IPS DF 4.7 (cell line): Measurements from ENCODE around the gene AIFM1.

ENCODE experiments used
- DNase-seq: peaks from one replicate; pipeline ENCODE4 v3.0.0-alpha.2; 2013; ENCODE audit warnings: low spot score; ENCODE audit errors: extremely low read depth

The AIFM1 gene

DNA sequence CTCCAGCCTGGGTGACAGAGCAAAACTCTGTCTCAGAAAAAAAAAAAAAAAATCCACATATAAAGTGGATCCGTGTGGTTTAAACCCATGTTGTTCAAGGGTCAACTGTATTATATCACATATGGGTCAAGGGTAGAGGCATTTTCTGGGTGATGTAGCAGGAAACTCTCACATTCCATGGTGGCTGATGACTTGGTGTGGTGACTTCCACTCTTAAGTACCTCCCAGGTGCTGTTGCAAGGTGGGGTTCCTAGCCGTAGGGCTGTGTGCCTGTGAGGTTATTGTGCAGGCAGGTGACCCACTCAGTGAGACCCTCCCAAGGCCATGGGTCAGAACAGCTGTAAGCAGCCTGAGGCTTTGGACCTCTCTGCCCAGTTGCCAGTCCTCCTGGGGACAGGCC is 72.4 kb downstream of the AIFM1 start:
- no peak for DNase-seq

GRCh38 chrX:130091980-130092522 is 73.6 kb downstream of the AIFM1 start:
- no peak for DNase-seq

DNA sequence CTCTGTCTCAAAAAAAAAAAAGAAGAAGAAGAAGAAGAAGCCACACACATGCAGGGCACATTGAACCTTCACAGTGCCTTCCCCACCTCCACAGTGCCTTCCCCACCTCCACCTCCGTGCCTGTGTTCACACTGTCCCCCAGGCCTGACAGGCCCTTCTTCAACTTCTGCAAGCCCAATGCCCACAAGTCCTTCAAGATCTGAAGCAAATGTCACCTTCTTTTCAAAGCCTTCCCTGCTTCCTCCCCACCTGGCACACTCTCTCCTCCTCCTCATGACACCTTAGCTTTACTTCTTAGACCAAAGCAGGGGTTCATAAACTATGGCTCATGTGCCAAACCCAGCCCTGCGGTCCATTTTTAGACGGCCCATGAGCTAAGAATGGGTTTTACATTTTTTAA is 75.3 kb downstream of the AIFM1 start:
- no peak for DNase-seq

DNA sequence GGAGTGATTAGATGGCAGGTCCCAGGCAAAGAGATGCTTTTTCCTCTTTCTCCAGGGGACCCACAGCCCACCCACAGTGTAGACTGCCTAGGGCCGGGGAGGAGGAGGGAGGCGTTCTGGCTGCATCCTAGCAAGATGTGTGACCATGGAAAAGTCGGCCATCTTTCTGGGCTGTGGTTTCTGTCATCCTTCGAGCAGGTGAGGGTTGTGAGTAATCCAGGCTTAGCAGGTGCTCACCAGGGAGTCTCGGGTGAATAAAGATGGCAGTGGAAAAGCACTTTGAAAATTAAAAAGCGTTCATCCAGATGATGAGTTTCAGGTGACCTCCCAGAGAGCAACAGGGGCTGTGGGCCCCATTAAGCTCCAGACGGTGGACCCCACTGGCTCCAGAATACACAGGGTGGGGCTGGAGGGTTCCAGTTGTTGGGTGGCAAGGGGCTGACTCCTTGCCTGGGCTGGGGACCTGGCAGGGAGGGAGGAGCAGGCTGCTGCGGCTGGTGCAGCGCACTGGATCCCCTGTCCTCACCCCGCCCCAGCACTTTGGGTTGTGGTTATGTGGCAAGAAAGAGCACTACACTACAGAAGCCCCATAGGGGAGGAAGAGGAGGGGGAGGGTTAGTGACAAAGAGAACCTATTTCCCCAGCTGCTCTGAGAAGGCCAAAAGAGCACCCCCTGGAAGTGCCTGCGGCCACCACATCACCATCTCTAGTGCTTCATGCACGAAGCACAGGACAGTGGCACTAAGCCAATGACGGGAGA is 79.0 kb downstream of the AIFM1 start:
- no peak for DNase-seq

DNA sequence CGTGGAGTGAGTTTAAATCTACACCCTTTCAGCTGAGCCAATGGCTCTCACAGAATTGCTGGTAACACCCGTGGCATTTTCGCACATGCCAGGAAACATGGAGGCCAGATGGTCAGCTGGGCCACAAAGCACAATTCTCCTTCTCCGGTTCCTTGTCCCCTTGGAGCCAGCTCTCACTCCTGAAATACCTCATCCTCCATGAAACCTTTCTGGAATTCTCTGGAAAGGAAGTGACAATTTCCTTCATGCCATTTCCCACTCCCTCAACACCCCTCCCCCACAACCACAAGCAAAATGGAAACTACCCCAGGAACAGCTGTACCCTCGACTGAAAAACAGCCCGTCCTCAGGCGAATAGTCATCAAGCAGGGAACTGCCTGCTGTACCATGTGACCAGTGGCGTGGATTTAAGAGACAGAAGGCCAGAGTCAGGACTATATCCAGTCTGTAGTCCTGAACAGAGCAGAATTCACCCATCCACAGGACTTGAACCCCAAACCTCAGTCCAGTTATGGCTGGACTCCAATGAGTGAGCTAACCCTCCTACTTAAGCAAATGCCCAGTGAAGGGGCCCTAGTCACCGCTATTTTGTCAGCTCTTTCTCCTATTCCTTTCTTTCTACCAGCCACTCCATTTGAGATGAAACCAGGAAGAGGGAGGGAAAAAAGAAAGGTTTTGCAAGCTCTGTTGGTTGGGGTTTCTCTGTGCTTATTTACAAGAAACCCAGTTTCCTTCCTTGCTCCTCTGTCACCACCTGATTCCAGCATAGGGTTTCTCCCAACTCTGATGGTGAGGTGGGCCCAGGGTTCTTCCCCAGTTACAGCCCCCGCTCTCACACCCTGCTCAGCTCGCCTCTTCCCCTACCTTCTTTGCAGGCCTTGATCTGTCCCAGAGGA is 79.8 kb downstream of the AIFM1 start:
- DNase-seq: no peak

DNA sequence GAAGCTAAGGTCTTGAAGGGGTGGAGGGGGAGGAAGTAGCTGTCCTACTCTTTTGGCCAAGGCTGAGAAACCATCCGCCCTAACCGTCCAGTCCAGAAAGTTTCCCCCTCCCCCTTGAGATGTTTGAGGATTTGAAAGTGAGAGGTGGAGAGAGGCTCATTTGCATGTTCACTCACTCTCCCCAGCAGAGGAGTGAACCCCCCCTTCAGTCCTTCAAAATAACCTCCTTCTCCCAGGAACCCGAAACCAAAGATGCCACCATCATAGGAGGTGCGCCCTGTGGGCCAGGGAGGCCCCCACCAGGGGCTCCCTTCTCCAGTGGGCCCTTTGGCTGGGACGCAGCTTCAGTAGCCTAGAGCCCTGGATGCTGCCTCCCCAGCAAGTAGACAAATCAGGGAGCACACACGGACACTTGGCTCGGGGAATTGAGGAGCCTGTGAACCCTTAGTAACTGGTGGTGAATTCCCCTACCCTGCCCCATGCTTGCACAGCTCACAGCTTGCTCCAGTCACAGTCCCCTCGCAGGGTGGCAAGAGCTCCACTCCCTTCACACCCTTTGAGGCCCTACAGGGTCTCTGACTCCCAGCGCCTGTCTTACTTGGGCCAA is 80.9 kb downstream of the AIFM1 start:
- DNase-seq: no peak

GRCh38 chrX:130083656-130084382 is 81.8 kb downstream of the AIFM1 start:
- DNase-seq: no peak

- no peak for DNase-seq
These were observed 82.5 kb downstream of the AIFM1 start for GRCh38 chrX:130083107-130083490.

- no peak for DNase-seq
These were observed 83.2 kb downstream of the AIFM1 start for GRCh38 chrX:130082244-130083106.

GRCh38 chrX:130081421-130082045 is 84.1 kb downstream of the AIFM1 start:
- no peak for DNase-seq

GRCh38 chrX:130080791-130081367 is 84.8 kb downstream of the AIFM1 start:
- DNase-seq: no peak

DNA sequence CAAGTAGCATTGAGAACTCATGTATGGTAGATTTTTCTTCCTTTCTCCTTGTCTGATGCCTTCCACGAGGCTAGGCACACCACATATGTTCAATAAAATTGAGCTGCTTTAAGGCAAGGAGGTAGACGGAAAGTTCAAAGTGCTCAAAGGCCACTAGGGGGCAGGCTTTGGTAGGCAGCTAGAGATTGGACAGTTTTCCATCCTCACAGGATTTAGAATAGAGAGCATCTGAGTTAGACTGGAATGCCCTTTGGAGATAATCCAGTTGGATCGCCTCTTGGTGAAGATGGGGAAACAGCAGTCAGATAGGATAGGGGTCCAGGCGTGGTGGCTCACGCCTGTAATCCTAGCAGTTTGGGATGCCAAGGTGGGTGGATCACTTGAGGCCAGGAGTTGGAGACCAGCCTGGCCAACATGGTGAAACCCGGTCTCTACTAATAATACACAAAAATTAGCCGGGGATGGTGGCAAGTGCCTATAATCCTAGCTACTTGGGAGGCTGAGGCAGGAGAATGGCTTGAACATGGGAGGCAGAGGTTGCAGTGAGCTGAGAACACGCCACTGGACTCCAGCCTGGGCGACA is 85.7 kb downstream of the AIFM1 start:
- DNase-seq: no peak
